HUES6 (cell line): ENCODE data around the gene ZNF445.
"Not testable (repeated sequence)": the region's sequence is repeated elsewhere in the genome, so short reads cannot be mapped to it uniquely, and the experiment has no call there.

Source experiments
- H3K27ac ChIP-seq: 2 replicates; pipeline ENCODE4 v1.7.0; 2013; ENCODE audit warnings: low read depth, mild to moderate bottlenecking, low read length, inconsistent platforms
- H3K27me3 ChIP-seq: 2 replicates; pipeline ENCODE4 v1.6.1; 2013; ENCODE audit warnings: low read length; ENCODE audit not compliant: control insufficient read depth, insufficient read depth
- H3K36me3 ChIP-seq: 2 replicates; pipeline ENCODE4 v1.6.1; 2013; ENCODE audit warnings: low read length; ENCODE audit not compliant: control insufficient read depth, insufficient read depth
- H3K4me1 ChIP-seq: 2 replicates; pipeline ENCODE4 v1.6.1; 2013; ENCODE audit warnings: low read length; ENCODE audit not compliant: control insufficient read depth, insufficient read depth
- H3K4me3 ChIP-seq: 2 replicates; pipeline ENCODE4 v1.5.1; 2013; ENCODE audit warnings: low read depth, low read length
- H3K9ac ChIP-seq: one replicate; pipeline ENCODE4 v1.6.1; 2013; ENCODE audit warnings: mild to moderate bottlenecking, low read length
- H3K9me3 ChIP-seq: 2 replicates; pipeline ENCODE4 v1.6.1; 2013; ENCODE audit warnings: low read depth, low read length; ENCODE audit not compliant: control insufficient read depth, insufficient read depth

ZNF445 gene

GRCh38 chr3:44418549-44418948 is 58.9 kb downstream of the ZNF445 start:
- Histone ChIP-seq H3K36me3 (no peaks in the 10 kb centered on the region), H3K4me1 (peaks cover 6% of the 10 kb centered on the region; the same call in 1 of the 2 replicates), H3K27ac (no peak overlapping the region), H3K27me3 (no peaks in the 10 kb centered on the region), H3K4me3 (no peak overlapping the region), H3K9ac (no peak overlapping the region), H3K9me3 (no peaks in the 10 kb centered on the region)

DNA sequence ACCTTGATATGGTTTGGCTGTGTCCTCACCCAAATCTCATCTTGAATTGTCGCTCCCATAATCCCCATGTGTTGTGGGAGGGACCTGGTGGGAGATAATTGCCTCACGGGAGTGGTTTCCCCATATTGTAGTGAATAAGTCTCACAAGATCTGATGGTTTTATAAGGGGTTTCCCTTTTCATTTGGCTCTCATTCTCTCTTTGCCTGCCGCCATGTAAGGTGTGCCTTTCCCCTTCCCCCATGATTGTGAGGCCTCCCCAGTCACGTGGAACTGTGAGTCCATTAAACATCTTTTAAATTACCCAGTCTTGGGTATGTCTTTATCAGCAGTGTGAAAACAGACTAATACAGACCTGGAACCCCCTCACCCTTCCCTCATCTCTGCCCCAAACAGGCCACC is 59.4 kb downstream of the ZNF445 start:
- not testable (repeated sequence) for H3K9me3 ChIP-seq, H3K9ac ChIP-seq, H3K27me3 ChIP-seq, H3K36me3 ChIP-seq, H3K4me3 ChIP-seq, H3K4me1 ChIP-seq, H3K27ac ChIP-seq

DNA sequence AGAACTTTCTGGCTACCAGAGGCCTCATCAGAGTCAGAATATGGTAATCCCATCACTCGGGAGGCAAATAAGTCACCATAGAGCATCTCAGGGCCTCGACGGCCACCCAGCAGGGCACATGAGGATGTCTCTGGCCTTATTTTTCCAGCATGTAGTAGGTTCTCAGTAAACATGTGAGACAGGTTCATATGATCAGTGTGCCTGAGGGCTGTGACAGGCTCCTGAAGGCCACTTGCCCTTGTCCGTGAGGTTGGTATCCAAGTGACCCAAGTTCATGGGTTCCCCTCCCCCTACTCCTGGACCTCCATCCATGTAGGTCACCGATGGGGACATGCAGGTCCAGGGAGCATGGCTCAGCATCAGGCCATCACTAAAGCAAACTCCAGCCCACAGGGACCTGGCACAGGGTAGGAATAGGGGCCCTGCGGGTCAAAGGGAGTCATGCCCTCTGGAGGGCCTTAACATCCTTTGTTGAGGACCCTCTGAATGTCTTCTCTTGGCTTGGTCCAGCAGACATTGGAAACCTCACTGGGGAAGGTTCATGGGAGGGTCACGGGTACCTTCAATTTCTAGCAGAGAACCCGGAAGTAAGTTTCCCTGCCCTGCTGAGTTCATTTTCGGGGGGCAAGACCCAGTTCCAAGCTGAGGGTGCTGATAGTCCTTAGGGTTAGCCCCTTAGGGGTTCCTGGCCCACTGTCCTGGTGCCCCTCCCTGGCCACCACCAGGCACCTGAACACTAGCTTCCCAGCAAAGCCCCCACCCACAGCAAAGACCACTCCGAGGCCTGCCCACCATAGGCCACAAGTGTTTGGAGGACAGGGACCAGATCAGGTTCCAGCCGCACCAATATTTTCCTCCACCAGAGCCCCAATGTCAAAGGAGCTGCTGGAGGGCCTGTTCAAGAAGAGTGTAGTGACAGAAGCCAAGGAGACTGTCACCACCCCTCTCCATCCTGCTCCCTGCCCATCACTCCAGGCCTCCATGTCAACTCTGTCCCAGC is 61.1 kb downstream of the ZNF445 start:
- H3K36me3 ChIP-seq, result no peaks in the 10 kb centered on the region
- H3K27ac ChIP-seq, result no peak overlapping the region
- no peaks in the 10 kb centered on the region for H3K27me3 ChIP-seq
- H3K9ac ChIP-seq, result no peak overlapping the region
- H3K4me1 ChIP-seq, result peaks cover 6% of the 10 kb centered on the region; the same call in 1 of the 2 replicates
- H3K4me3 ChIP-seq, result no peak overlapping the region
- H3K9me3 ChIP-seq, result no peaks in the 10 kb centered on the region

DNA sequence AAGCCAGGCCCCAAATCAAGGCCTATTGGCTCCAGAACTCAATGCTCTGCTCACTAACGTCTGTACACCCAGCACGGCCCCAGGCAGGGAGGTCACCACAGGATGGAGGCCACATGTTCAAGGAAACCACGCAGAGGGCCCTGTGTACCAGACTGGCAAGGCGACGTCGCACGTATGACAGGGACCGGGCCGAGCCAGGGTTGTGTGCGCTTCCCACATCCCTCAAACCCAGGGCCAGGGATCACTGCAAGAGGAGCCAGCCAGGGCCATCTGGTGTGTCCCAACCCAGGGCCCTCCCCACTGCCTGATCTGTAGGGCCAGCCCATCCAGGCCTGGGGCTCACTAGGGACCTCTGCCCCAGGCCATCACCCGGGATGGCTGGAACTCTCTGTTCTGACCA is 62.0 kb downstream of the ZNF445 start:
- Histone ChIP-seq H3K4me1 (peaks cover 6% of the 10 kb centered on the region; the same call in 1 of the 2 replicates), H3K36me3 (no peaks in the 10 kb centered on the region), H3K4me3 (no peak overlapping the region)

DNA sequence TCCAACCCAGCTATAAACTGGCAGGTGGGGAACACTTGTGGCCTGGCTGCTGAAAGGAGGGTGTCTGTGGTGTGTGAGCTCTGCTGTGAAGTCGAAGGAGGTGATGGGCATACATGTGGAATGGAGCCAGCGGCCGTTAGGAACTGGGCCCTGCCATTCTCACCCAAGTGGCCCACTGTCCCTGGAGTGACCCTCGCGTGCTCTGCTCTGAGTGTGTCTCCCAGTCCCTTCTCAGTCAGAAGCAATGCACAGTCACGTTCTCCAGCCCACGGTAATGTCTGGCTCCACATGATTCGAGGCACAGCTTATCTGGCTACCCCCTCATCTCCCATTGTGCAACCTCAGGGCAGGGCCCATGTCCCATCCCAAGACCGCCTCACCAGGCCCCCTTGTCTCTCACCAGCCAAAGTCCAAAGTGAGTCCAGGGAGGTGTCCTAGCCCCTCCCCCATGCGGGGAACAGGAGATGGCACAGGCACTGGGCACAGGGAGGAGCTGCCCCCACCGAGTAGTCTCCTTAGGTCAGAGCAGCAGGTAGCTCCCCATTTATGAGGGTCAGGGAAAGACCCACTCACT is 62.9 kb downstream of the ZNF445 start:
- Histone ChIP-seq H3K9me3 (no peaks in the 10 kb centered on the region), H3K27me3 (no peaks in the 10 kb centered on the region), H3K9ac (no peak overlapping the region), H3K4me1 (peaks cover 6% of the 10 kb centered on the region; the same call in 1 of the 2 replicates), H3K36me3 (no peaks in the 10 kb centered on the region), H3K27ac (no peak overlapping the region), H3K4me3 (no peak overlapping the region)

More for the DNA sequence above, 62.0 kb downstream of the ZNF445 start:
- Histone ChIP-seq H3K9me3 (no peaks in the 10 kb centered on the region), H3K9ac (no peak overlapping the region), H3K27ac (no peak overlapping the region), H3K27me3 (no peaks in the 10 kb centered on the region)

GRCh38 chr3:44412365-44412764 is 65.1 kb downstream of the ZNF445 start:
- Histone ChIP-seq H3K36me3 (no peaks in the 10 kb centered on the region), H3K4me1 (peaks cover 6% of the 10 kb centered on the region; the same call in 1 of the 2 replicates), H3K4me3 (no peak overlapping the region), H3K27me3 (no peaks in the 10 kb centered on the region), H3K9ac (no peak overlapping the region), H3K27ac (no peak overlapping the region), H3K9me3 (no peaks in the 10 kb centered on the region)

DNA sequence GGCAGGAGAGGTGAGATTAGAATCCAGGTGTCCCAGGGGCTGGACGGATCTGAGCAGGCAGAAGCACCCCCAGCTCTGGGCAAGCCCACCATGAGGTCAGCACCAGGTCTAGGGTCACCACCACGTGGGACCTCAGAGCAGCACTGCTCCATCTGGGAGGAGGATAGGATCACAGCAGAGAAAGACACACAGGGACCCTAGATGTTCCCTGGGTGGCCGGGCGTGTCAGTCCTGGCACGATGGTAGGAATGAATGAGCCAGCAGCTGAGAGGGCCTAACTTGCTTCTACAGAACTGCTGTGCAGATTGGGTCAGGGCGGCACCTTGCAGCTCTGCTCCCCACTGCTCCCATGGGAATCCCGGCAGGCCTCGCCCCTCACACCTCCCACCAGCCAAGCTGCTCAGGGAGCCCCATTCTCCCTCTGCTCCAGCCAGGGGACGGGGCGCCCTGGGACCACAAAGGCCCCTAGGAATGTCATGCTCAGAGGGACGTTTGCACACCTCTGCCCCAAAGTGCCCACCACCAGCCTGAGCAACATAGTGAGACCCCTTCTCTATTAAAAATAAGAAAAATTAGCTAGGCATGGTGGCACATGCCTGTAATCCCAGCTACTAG is 66.3 kb downstream of the ZNF445 start:
- Histone ChIP-seq H3K9me3 (no peaks in the 10 kb centered on the region), H3K27me3 (no peaks in the 10 kb centered on the region), H3K27ac (no peak overlapping the region), H3K4me3 (no peak overlapping the region), H3K9ac (no peak overlapping the region), H3K36me3 (no peaks in the 10 kb centered on the region), H3K4me1 (peaks cover 6% of the 10 kb centered on the region; the same call in 1 of the 2 replicates)

GRCh38 chr3:44409640-44410410 is 67.6 kb downstream of the ZNF445 start:
- Histone ChIP-seq H3K27me3 (no peaks in the 10 kb centered on the region), H3K4me1 (peaks cover 6% of the 10 kb centered on the region; the same call in 1 of the 2 replicates), H3K9me3 (no peaks in the 10 kb centered on the region), H3K4me3 (no peak overlapping the region), H3K27ac (no peak overlapping the region), H3K36me3 (no peaks in the 10 kb centered on the region), H3K9ac (no peak overlapping the region)

GRCh38 chr3:44402548-44402947 is 74.9 kb downstream of the ZNF445 start:
- Histone ChIP-seq H3K4me1 (no peaks in the 10 kb centered on the region), H3K4me3 (no peak overlapping the region), H3K9me3 (no peaks in the 10 kb centered on the region), H3K9ac (no peak overlapping the region), H3K36me3 (no peaks in the 10 kb centered on the region), H3K27me3 (no peaks in the 10 kb centered on the region), H3K27ac (no peak overlapping the region)

DNA sequence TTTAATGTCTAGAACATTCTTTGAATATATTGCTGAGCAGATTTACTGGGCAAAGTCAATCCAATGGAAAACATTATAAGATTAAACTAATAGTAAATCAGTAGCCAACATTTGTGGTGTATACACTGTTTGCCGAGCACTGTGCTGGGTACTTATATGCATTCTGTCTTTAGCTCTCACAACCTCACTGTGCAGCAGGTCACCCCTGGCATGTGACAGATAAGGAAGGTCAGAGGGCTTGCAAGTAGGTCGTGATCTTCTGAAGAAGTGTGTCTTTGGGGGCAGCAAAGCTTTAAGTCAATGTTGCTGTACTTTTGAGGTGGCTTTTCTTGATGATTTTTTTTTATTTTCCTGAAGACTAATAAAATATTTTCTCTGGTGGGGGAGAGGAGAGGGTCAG is 76.7 kb downstream of the ZNF445 start:
- no peak overlapping the region for H3K9ac ChIP-seq
- no peak overlapping the region for H3K27ac ChIP-seq
- H3K4me3 ChIP-seq, result no peak overlapping the region
- no peaks in the 10 kb centered on the region for H3K9me3 ChIP-seq
- H3K4me1 ChIP-seq, result no peaks in the 10 kb centered on the region
- no peaks in the 10 kb centered on the region for H3K36me3 ChIP-seq
- H3K27me3 ChIP-seq, result no peaks in the 10 kb centered on the region
